ENCODE results near the gene NSMCE1. TPM values are rescaled to one million over a fixed set of nuclear protein-coding genes. Genes with fewer than 3 reads are reported as not detected.
A peak's percentile ranks its signal among the peaks of the same experiment; 100 is the strongest.

The NSMCE1 gene
- total RNA-seq, 2 experiments from 2014 or later: 95.8 to 106 TPM

DNA sequence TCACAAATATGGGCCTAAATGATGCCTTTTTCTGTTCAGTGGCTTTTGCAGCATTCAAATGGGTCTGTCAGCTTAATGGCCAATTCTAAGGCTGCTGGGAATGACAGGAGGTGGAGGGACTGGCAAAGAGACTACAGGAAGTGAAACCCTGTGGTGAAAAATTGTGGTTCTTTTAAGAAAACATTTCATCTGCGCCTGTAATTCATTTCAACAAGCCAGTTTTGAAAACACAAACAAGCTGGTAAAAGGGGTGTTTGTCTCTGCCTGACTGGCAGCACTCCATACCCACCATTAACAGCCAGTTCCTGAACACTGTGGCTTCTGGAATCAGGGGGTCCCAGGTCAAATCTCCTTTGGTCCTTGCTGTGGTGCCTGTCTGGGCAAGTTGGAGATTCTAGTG lies 68.8 kb downstream of the NSMCE1 start:
- Mint-ChIP-seq H3K4me1 (peaks cover 89% of the 10 kb centered on the region), H3K9me3 (peaks cover 22% of the 10 kb centered on the region), H3K36me3 (ENCODE audit: low read depth) (peaks cover 46% of the 10 kb centered on the region), H3K27ac (peak overlapping the region; percentile 98), H3K4me3 (peak overlapping the region; percentile 54), H3K27me3 (no peaks in the 10 kb centered on the region)
- ChIA-PET POLR2A (interaction anchor here (0.7 kb wide), 1 partner anchor 21 kb away, joined by 3 read pairs; no protein-coding TSS in a partner anchor), CTCF (interaction anchor here (0.9 to 3.1 kb wide), 7 partner anchors 10 to 169 kb away, joined by 3 to 13 read pairs (median 3); no protein-coding TSS in a partner anchor)
- DNase-seq: peak; percentile 67

DNA sequence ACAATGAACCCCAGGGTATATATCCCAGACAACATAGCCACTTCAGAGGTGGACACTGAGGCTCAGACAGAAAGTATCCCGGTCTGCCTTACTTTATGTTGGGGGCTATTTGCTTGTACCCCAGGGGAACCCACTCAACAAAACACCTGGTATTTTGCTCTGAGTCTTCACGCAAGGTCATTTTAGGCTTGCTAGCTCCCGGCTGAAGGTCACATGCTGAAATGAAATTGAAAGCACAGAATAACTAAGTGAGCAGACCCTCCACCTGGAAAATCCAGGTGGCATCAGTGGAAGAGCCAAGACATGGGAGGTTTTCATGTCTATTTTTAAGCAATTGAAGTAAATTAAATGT lies 69.4 kb downstream of the NSMCE1 start:
- H3K4me1 Mint-ChIP-seq: peaks cover 91% of the 10 kb centered on the region
- peak; percentile 19 for DNase-seq
- H3K36me3 Mint-ChIP-seq (ENCODE audit: low read depth): peaks cover 48% of the 10 kb centered on the region
- ChIA-PET CTCF (interaction anchor here (0.9 to 3.1 kb wide), 7 partner anchors 9 to 169 kb away, joined by 3 to 13 read pairs (median 3); no protein-coding TSS in a partner anchor), POLR2A (interaction anchor here (0.7 kb wide), 1 partner anchor 20 kb away, joined by 3 read pairs; no protein-coding TSS in a partner anchor)
- no peaks in the 10 kb centered on the region for H3K27me3 Mint-ChIP-seq
- H3K9me3 Mint-ChIP-seq: peaks cover 27% of the 10 kb centered on the region
- peak overlapping the region; percentile 25 for H3K4me3 Mint-ChIP-seq
- peak overlapping the region; percentile 98 for H3K27ac Mint-ChIP-seq

DNA sequence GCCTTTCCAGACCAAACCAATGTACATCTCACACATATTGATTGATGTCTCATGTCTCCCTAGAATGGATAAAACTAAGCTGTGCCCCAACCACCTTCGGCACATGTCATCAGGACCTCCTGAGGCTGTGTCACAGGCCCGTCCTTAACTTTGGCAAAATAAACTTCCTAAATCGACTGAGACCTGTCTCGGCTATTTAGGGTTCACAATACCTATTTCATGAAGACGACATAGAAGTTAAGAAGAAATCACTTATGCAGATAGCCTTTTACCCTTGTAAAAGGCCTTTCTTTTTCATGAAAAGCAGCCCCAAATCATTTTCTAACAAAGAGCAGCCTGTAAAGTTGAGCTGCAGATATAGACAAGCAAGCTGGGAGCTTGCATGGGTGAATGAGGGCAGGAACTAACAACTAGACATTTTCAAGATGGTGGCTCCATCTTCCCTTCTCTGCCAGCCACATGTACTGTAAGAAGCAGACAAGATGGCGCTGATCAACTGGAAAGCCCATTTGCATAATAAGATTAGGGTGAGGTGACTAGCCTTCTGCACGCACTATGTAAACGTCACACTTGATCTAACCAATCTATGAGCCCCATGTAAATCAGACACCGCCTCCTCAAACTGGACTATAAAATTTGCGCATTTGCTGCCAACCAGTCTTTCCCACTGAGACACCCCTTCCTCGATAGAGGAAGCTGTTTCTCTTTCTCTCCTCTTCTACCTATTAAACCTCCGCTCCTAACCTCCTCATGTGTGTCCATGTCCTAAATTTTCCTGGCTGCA lies 69.9 kb downstream of the NSMCE1 start:
- DNase-seq: no peak
- CTCF ChIA-PET: interaction anchor here (0.9 to 3.1 kb wide), 5 partner anchors 8 to 36 kb away, joined by 3 to 13 read pairs (median 6); no protein-coding TSS in a partner anchor
- H3K27me3 Mint-ChIP-seq: no peaks in the 10 kb centered on the region
- H3K36me3 Mint-ChIP-seq (ENCODE audit: low read depth): peaks cover 50% of the 10 kb centered on the region
- no peak overlapping the region for H3K4me3 Mint-ChIP-seq
- peaks cover 28% of the 10 kb centered on the region for H3K9me3 Mint-ChIP-seq
- peak overlapping the region; percentile 98 for H3K27ac Mint-ChIP-seq
- H3K4me1 Mint-ChIP-seq: peaks cover 89% of the 10 kb centered on the region
- POLR2A ChIA-PET: no interaction called here

DNA sequence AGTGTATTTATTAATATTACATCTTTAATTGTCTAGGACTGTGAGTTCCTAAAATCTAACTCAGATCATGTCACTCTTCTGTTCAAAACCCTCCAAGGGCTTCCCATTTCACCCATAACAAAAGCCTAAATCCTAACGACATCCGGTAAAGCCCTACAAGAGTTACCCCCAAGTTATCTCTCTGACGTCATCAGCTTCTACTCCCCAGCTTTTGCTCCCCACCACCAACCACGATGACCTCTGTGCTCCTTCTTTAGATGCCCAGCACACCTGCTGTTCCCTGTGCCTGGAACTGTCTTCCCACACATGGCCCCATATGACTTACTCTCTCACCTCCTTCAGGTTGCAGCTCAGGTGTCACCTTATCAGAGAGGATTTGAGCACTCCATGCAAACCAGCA lies 71.6 kb downstream of the NSMCE1 start:
- H3K36me3 Mint-ChIP-seq (ENCODE audit: low read depth): peaks cover 43% of the 10 kb centered on the region
- H3K4me1 Mint-ChIP-seq: peaks cover 79% of the 10 kb centered on the region
- POLR2A ChIA-PET: no interaction called here
- H3K27ac Mint-ChIP-seq: peak overlapping the region; percentile 96
- CTCF ChIA-PET: interaction anchor here (1.1 to 3.1 kb wide), 4 partner anchors 8 to 18 kb away, joined by 3 to 13 read pairs (median 6); no protein-coding TSS in a partner anchor
- no peak for DNase-seq
- H3K9me3 Mint-ChIP-seq: peaks cover 31% of the 10 kb centered on the region
- H3K27me3 Mint-ChIP-seq: no peaks in the 10 kb centered on the region
- no peak overlapping the region for H3K4me3 Mint-ChIP-seq

DNA sequence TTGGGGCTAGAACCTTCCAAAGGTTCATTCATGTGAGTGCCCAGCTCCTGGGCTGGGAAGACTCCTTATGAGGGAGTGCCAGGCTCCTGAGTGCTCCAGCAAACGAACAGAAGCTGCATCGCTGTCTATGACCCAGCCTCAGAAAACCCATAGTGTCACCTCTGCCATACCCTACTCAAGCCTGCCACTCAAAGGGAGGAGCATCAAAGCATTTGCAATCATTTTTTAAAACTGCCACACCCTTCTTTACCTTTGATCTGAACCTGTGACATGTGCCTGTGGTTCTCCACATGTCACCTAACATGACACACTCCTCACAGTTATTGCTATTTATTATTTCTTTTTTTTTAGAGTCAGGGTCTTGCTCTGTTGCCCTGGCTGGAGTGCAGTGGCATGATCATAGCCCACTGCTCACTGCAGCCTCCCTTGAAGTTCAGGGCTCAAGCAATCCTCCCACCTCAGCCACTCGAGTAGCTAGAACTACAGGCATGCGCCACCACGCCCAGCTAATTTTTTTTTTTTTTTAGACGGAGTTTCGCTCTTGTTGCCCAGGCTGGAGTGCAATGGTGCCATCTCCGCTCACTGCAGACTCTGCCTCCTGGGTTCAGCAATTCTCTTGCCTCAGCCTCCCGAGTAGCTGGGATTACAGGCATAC lies 72.5 kb downstream of the NSMCE1 start:
- ChIA-PET CTCF (interaction anchor here (0.6 to 1.9 kb wide), 4 partner anchors 11 to 162 kb away, joined by 4 to 7 read pairs (median 4); no protein-coding TSS in a partner anchor), POLR2A (no interaction called here)
- Mint-ChIP-seq H3K4me3 (peak overlapping the region; percentile 47), H3K27ac (peak overlapping the region; percentile 96), H3K36me3 (ENCODE audit: low read depth) (peaks cover 38% of the 10 kb centered on the region), H3K27me3 (no peaks in the 10 kb centered on the region), H3K4me1 (peaks cover 71% of the 10 kb centered on the region), H3K9me3 (peaks cover 30% of the 10 kb centered on the region)
- peak; percentile 77 for DNase-seq

DNA sequence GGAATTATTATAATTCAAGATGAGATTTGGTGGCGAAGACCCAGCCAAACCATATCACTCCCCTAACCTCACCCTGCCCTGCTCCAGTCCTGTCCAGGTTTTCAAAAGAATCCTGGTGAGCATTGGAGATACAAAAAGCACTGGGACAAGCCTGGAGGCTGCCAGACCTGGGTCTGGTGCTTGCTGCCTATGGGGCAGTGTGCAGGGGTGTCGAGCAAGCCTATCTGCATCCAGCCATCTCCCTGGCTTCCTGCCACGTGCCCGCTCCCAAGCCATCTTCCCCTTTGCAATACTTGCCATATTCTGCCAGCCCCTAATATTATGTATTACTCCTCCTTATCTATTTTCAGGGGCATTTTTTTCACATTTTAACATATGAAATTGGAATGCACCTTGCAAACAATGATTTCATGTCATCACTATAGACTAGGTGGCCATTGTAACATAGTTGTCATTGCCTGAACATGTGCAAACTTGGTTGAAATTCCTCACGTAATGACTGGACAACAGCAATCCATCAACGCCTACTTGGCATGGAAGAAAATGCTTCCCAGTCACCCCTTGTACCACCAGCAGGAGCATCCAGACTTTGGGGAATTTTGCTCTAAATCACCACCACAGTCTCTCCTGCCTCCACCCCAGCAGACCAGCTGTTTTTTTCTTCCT lies 73.4 kb downstream of the NSMCE1 start:
- ChIA-PET POLR2A (no interaction called here), CTCF (interaction anchor here (0.6 to 2.2 kb wide), 5 partner anchors 10 to 163 kb away, joined by 4 to 10 read pairs (median 5); no protein-coding TSS in a partner anchor)
- DNase-seq: no peak
- peaks cover 63% of the 10 kb centered on the region for H3K4me1 Mint-ChIP-seq
- H3K27ac Mint-ChIP-seq: peak overlapping the region; percentile 96
- peaks cover 26% of the 10 kb centered on the region for H3K9me3 Mint-ChIP-seq
- no peaks in the 10 kb centered on the region for H3K27me3 Mint-ChIP-seq
- H3K36me3 Mint-ChIP-seq (ENCODE audit: low read depth): peaks cover 32% of the 10 kb centered on the region
- no peak overlapping the region for H3K4me3 Mint-ChIP-seq

DNA sequence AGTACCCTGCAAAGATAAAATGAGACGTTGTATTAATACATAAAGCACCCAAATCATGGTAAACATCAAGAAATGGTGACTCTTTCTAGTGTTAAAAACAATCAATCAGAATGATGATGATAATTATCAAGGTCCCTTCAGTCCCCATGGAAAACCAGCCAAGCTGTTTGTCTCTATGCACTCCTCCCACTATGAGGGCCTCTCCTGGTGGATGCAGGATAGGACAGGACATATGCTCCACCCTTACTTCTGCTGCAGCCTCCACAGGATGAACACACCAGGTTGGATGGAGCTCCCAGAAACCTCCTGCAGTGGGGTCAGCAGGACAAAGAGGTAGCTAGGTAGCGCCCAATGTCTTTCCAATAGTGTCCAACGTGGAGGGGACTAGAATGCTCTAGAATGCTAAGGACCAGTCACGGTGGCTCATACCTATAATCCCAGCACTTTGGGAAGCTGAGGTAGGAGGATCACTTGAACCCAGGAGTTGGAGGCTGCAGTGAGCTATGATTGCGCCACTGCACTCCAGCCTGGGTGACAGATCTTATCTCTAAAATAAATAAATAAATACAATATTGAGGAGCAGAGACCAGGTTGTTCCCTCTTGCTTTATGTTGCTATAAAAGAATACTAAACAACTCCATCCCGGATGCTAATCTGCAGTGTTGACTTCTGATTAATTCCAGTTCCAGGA lies 75.1 kb downstream of the NSMCE1 start:
- no peak overlapping the region for H3K4me3 Mint-ChIP-seq
- H3K27ac Mint-ChIP-seq: no peak overlapping the region
- H3K27me3 Mint-ChIP-seq: no peaks in the 10 kb centered on the region
- peaks cover 20% of the 10 kb centered on the region for H3K9me3 Mint-ChIP-seq
- no peak for DNase-seq
- POLR2A ChIA-PET: no interaction called here
- CTCF ChIA-PET: interaction anchor here (0.8 to 2.2 kb wide), 3 partner anchors 14 to 24 kb away, joined by 3 to 10 read pairs (median 3); no protein-coding TSS in a partner anchor
- H3K4me1 Mint-ChIP-seq: peaks cover 48% of the 10 kb centered on the region
- peaks cover 25% of the 10 kb centered on the region for H3K36me3 Mint-ChIP-seq (ENCODE audit: low read depth)

DNA sequence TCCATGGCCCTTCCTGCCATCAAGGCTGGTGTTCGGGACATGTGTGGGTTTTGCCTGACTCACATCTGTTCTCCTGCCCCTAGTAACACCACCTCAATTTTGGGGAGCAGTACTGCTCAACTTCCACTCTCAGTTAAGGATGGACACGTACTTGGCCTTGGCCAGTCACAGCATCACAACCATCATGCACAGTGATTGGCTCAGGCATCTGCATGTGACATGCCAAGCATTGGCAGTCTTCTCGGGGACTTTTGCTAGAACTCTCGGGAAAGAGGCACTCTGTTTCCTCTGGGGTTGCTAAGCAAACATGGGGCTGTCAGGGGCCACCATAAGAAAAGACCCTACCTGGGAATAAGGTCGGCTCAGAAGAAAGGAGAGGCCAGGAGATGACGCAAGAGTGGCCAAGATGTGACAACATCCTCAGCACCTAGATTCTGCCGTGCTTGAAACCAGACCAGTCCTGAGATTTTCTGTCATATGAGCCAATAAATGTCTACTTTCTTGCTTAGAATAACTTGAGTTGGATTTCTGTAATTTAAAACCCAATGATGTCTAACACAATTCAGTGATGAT lies 77.1 kb downstream of the NSMCE1 start:
- Mint-ChIP-seq H3K27me3 (no peaks in the 10 kb centered on the region), H3K27ac (peak overlapping the region; percentile 47), H3K4me1 (peaks cover 30% of the 10 kb centered on the region), H3K4me3 (no peak overlapping the region), H3K9me3 (peaks cover 14% of the 10 kb centered on the region), H3K36me3 (ENCODE audit: low read depth) (peaks cover 14% of the 10 kb centered on the region)
- ChIA-PET CTCF (interaction anchor here (1.4 to 3.4 kb wide), 2 partner anchors 11 to 21 kb away, joined by 4 to 23 read pairs; no protein-coding TSS in a partner anchor), POLR2A (no interaction called here)
- no peak for DNase-seq

DNA sequence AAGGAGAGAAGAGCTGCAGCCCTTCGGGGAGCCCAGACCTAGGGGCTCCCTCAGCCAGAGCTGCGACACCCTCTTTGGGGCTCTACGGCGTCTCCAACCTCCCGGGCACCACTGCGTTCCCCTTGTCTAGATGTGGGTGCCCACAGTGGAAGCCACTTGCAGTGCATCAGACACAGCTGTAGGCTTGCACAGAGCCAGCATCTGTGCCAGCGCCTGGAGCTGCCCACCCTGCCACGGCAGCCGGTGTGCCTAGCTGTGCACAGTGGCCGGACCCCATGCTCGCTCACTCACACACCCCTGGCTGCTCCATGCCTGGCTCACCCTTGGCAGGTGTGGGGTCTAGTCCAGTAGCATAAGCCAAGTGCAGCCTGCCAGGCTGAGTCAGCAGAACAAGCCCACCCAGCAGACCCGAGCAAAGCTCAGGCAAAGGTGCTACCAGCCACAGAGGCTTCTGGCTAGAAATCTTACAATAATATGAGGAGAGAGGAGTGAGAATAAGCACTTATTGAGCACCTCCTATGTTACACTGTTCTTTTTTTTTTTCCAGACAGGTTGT lies 78.2 kb downstream of the NSMCE1 start:
- peaks cover 14% of the 10 kb centered on the region for H3K36me3 Mint-ChIP-seq (ENCODE audit: low read depth)
- POLR2A ChIA-PET: no interaction called here

DNA sequence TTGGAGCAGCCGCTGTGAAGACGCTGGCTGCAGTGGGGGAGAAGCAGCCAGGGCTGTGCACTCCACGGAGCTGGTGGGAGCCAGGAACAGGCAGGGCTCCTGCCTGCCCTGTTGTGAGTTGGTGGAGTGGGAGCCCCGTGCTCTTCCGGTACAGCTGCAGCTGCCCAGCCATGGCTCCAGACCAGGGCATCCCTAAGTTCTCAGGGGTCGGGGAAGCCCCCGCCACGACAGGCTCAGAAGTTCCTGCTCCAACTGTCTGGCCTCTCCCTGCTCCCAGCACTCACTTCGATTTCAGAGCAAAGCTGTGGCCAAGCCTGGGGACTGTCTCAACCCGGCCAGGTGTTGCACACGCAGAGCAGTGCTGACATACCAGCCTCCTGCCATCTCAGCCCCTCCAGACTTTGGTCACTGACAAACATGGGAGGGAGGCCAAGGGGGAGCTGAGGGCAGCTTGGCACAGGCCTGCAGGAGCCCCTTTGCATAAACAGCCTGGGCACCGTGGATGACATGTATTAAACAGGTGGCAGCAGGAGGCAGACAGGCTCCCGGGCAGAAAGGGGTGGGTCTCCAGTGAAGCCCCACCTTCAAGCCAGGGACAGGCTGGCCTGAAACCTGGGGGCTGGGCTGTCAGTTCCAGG lies 79.1 kb downstream of the NSMCE1 start:
- Mint-ChIP-seq H3K27me3 (no peaks in the 10 kb centered on the region), H3K4me1 (peaks cover 22% of the 10 kb centered on the region), H3K36me3 (ENCODE audit: low read depth) (peaks cover 6% of the 10 kb centered on the region), H3K27ac (no peak overlapping the region), H3K4me3 (no peak overlapping the region), H3K9me3 (peaks cover 11% of the 10 kb centered on the region)
- ChIA-PET POLR2A (no interaction called here), CTCF (interaction anchor here (0.6 to 3.4 kb wide), 4 partner anchors 8 to 1906 kb away, joined by 3 to 23 read pairs (median 3); no protein-coding TSS in a partner anchor)
- DNase-seq: no peak

More for the DNA sequence above, 78.2 kb downstream of the NSMCE1 start:
- DNase-seq: no peak
- Mint-ChIP-seq H3K9me3 (peaks cover 18% of the 10 kb centered on the region), H3K27ac (peak overlapping the region; percentile 41), H3K4me3 (no peak overlapping the region), H3K4me1 (peaks cover 26% of the 10 kb centered on the region), H3K27me3 (no peaks in the 10 kb centered on the region)
- CTCF ChIA-PET: interaction anchor here (0.7 to 3.4 kb wide), 4 partner anchors 9 to 1959 kb away, joined by 3 to 23 read pairs (median 4); no protein-coding TSS in a partner anchor

DNA sequence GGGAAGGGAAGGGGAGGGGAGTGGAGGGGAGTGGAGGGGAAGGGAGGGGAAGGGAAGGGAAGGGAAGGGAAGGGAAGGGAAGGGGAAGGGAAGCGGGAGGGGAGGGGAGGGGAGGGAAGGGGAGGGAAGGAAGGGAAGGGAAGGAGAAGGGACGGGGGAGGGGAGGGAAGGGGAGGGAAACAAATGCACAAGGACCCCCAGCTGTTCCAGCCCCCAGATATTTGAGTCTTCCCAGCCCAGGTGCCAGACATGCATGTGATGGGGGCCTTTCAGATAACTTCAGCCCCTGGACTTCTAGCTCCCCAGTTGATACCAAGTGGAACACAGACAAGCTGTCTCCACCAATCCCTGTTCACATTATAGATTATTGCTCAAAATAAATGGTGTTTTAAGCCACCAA lies 79.9 kb downstream of the NSMCE1 start:
- no peak for DNase-seq
- H3K27ac Mint-ChIP-seq: no peak overlapping the region
- peaks cover 19% of the 10 kb centered on the region for H3K4me1 Mint-ChIP-seq
- H3K4me3 Mint-ChIP-seq: no peak overlapping the region
- POLR2A ChIA-PET: no interaction called here
- no peaks in the 10 kb centered on the region for H3K36me3 Mint-ChIP-seq (ENCODE audit: low read depth)
- H3K27me3 Mint-ChIP-seq: no peaks in the 10 kb centered on the region
- CTCF ChIA-PET: interaction anchor here (0.6 to 1.1 kb wide), 3 partner anchors 9 to 1906 kb away, joined by 3 read pairs; no protein-coding TSS in a partner anchor
- peaks cover 7% of the 10 kb centered on the region for H3K9me3 Mint-ChIP-seq

All from activated CD4-positive, alpha-beta T cell treated with anti-CD3 and anti-CD28 coated beads, Interleukin-2, amount 10 ng/mL, durations not matched to agents 7 days and 5 days (primary cell).